GM18909 (cell line): Measurements from ENCODE around the gene ZNF814.
A peak's percentile ranks its signal among the peaks of the same experiment; 100 is the strongest.
"Not testable (repeated sequence)": the region's sequence is repeated elsewhere in the genome, so short reads cannot be mapped to it uniquely, and the experiment has no call there.

Experiments
- ATAC-seq: cut with Tn5 transposase; IDR thresholded peaks from one replicate; pipeline ENCODE4 v1.9.1; 2021; ENCODE audit warnings: mild to moderate bottlenecking; ENCODE audit not compliant: unreplicated experiment, poor library complexity

Gene ZNF814

GRCh38 chr19:57867868-57868492, 20.9 kb downstream of the ZNF814 start:
- no peak for ATAC-seq

- ATAC-seq: not testable (repeated sequence)
Observed at GRCh38 chr19:57862351-57862750, 26.5 kb downstream of the ZNF814 start.

- ATAC-seq: not testable (repeated sequence)
Observed at GRCh38 chr19:57854117-57854516, 34.7 kb downstream of the ZNF814 start.

- ATAC-seq: not testable (repeated sequence)
Observed at GRCh38 chr19:57851812-57852603, 36.8 kb downstream of the ZNF814 start.

- no peak for ATAC-seq
Observed at GRCh38 chr19:57850553-57851017, 38.3 kb downstream of the ZNF814 start.

GRCh38 chr19:57849666-57850473, 39.0 kb downstream of the ZNF814 start, which contains the start of gene ZNF587:
ZNF587 (plus strand) TSS chr19:57849859; CDS start chr19:57850039, 180 bp downstream.
- ATAC-seq: peak; percentile 93

GRCh38 chr19:57849162-57849665, 39.6 kb downstream of the ZNF814 start:
- ATAC-seq: peak; percentile 14

- ATAC-seq: not testable (repeated sequence)
Observed at GRCh38 chr19:57847164-57847563, 41.7 kb downstream of the ZNF814 start.

GRCh38 chr19:57841122-57841763, 47.6 kb downstream of the ZNF814 start:
- no peak for ATAC-seq

- not testable (repeated sequence) for ATAC-seq
Observed at GRCh38 chr19:57838622-57839191, 50.1 kb downstream of the ZNF814 start.

- ATAC-seq: not testable (repeated sequence)
Observed at GRCh38 chr19:57836991-57837390, 51.8 kb downstream of the ZNF814 start.

GRCh38 chr19:57830071-57830602, 58.7 kb downstream of the ZNF814 start, which contains the start of gene ZNF587B:
ZNF587B (plus strand) TSS chr19:57830299; CDS start chr19:57830529, 230 bp downstream.
- no peak for ATAC-seq

GRCh38 chr19:57829316-57829715, 59.5 kb downstream of the ZNF814 start:
- no peak for ATAC-seq

GRCh38 chr19:57825511-57825910, 63.3 kb downstream of the ZNF814 start:
- no peak for ATAC-seq

- ATAC-seq: not testable (repeated sequence)
Observed at GRCh38 chr19:57823608-57824007, 65.2 kb downstream of the ZNF814 start.

- ATAC-seq: not testable (repeated sequence)
Observed at GRCh38 chr19:57823155-57823554, 65.7 kb downstream of the ZNF814 start.

- not testable (repeated sequence) for ATAC-seq
Observed at GRCh38 chr19:57821501-57821900, 67.3 kb downstream of the ZNF814 start.

- not testable (repeated sequence) for ATAC-seq
Observed at GRCh38 chr19:57821095-57821494, 67.7 kb downstream of the ZNF814 start.

GRCh38 chr19:57820599-57820998, 68.2 kb downstream of the ZNF814 start:
- no peak for ATAC-seq
